ENCODE results near the gene SNX30.
A peak's percentile ranks its signal among the peaks of the same experiment; 100 is the strongest.

The SNX30 gene

DNA sequence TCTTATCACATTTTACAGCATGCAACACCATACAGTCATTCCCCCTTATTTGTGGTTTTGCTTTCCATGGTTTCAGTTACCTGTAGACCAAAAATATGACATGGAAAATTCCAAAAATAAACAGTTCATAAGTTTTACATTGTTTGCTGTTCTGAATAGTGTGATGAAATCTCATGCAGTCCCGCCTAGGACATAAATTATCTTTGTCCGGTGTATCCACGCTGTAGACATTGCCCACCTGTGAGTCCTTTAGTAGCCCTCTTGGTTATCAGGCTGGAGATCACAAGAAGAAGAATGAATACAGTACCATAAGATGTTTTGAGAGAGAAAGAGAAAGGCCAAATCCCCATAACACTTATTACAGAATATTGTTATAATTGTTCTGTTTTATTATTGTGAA is 72.1 kb downstream of the SNX30 start:
- DNase-seq (ENCODE audit: low spot score): no peak

DNA sequence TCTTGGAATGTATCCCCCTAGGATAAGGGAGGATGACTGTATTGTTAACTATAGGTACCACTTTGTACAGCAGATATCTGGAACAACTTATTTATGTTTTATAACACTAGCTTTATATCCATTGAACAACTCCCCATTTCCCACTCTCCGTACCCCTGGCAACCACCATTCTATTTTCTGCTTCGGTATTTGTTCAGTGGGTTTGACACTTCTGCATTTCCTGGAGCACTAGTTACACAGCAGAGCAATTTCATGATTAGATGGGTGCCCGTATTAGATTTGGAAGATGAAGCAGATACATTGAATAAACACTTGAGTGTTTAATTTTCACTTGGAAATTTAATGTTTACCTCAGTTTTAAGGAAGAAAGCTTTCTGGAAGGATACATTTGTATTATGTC is 72.7 kb downstream of the SNX30 start:
- no peak for DNase-seq (ENCODE audit: low spot score)

- no peak for DNase-seq (ENCODE audit: low spot score)
Observed at GRCh38 chr9:112831281-112831851, 80.8 kb downstream of the SNX30 start.

DNA sequence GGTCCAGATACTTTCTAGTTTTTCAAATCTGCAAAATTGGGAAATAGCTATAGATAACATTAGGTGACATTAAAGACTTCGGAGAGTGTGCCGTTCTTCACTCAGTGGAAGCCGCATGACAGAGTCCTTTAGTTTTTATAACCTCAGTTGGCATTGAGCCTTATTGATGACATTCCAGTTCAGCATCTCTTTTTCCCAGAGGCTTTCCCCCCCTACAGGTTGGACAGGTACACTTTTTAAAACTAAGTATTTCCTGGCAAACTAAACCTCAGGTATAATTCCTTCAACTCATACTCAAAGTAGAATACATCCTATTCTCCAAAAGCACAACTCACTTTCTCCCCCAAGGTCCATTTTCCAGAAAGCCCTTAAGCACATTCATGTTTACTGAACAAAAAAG is 81.4 kb downstream of the SNX30 start:
- DNase-seq (ENCODE audit: low spot score): no peak

DNA sequence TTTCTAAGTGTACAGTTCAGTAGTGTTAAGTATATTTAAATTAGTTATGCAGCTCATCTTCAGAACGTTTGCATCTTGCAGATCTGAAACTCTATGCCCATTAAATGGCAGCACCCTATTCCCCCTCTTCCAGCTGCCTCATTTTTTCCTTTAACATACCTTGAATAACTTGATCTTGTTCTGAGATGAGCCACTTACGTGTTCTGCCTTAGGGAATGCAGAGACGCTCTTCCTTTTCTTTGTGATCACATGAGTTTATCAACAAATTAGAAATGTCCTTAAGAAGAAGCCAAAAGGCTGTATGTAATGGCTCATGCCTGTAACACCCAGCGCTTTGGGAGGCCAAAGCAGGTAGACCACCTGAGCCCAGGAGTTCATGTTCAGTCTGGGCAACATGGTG is 82.5 kb downstream of the SNX30 start:
- DNase-seq (ENCODE audit: low spot score): no peak

DNA sequence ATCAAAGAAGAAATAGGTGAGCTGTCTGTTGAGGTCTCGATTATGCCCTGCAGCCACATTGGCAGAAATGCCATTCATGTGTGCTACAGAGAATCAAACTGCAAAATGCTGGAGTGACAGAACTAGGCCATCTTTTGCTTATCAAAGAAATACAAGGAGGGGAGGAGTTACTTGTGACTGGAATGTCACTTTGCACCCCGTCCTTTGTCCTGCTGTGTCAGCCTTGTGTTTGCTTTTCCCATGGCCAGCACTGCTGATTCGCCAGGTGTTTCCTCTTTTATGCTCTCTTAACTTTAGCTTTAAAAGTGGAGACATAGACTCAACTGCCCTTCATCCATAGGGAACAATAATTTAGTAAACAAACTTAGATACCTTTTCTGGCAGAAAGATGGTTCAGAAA is 85.8 kb downstream of the SNX30 start:
- no peak for DNase-seq (ENCODE audit: low spot score)

DNA sequence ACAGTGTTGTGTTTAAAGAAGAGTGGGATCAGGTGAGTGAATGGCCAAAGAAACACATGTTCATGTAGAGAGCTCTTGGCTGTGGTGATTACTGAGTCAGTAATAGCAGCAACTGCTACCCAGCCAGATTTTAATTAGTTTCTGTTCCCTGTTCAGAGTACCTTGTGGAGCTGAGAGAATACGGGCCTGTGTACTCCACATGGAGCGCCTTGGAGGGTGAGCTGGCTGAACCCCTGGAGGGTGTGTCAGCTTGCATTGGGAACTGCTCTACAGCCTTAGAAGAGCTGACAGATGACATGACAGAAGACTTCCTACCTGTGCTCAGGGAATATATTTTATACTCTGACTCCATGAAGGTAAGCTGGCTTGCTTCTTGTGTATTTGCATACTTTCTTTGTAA is 87.8 kb downstream of the SNX30 start:
- DNase-seq (ENCODE audit: low spot score): no peak

- no peak for DNase-seq (ENCODE audit: low spot score)
Observed at GRCh38 chr9:112839331-112839730, 88.8 kb downstream of the SNX30 start.

GRCh38 chr9:112841261-112841660 is 90.7 kb downstream of the SNX30 start:
- DNase-seq (ENCODE audit: low spot score): no peak

- no peak for DNase-seq (ENCODE audit: low spot score)
Observed at GRCh38 chr9:112842555-112842954, 92.0 kb downstream of the SNX30 start.

DNA sequence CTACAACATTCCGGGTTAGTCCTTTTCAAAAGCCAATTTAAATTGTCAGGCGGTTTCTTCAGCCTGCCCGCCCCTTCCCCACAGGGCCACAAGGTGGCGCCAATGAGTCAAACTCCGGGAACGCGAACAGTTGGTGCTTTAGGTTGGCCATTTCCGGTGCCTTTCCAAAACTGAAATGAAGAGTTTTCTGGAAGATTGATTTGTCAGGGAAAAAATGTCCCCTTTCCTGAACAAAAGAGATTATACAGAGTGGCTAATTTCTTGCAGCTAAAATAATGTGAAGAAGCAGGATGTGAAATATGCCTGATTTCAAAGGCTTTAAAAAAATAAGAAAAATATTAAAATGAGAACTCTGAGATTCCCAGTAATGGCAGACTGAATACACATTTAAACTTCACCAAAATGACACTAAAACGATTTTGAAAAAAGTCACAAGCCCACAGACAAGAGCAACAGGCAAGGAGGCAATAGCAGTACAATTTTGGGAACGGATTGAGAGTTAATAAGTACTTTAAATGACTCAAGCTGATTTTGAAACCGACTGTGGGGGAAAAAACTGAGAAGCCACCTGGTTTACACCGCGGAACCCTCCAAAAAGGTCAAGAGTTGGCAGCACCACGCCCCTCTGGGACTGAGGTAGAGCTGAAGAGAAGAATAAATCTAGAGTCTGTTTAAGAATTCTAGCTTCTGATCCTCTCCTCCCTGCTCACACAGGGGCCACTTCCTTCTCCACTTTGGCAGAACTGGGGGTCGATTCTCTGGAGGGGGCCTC is 94.4 kb downstream of the SNX30 start:
- DNase-seq (ENCODE audit: low spot score): peak; percentile 69

DNA sequence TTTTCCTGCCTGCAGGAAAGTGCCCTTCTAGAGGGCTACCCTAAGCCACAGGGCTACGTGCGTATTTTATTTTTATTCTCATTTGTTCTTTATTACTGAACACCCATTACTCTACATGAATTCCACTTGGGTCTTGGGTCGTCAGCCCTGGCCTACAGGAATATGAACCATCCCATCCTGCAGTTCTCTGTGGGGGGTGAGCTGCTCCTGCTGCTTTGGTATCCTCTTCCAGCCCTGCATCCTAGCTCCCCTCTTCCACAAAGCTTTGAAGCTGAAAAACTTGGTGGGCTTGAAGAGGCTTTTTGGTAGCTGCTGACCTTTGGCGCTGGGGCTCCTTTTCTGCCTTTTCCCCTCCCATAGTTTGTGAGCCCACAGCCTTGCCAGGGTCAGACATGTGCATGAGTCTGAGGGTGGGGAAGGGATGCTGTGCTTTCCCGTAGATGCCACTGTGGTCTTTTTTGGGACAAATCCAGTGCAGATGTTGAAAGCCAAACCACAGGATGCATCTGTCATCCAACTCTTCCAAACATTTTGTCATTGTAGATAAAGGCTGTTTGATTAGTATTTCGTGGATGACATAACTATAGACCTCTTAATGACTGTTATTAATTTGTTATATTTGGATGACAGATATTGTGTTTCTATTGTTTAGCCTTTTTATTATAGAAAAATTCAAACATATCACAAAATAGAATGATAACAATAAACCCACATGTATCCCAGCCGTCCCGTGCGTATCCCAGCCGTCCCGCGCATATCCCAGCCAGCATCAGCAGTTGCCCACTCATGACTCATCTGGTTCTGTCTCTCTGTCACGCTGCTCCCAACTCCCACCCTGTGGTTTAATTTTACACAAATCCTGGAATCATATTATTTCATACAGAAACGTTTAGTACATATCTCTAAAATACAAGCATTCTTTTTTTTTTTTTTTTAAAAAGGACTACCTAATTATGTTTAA is 96.2 kb downstream of the SNX30 start:
- DNase-seq (ENCODE audit: low spot score): no peak

GRCh38 chr9:112848316-112849151 is 98.0 kb downstream of the SNX30 start:
- no peak for DNase-seq (ENCODE audit: low spot score)

DNA sequence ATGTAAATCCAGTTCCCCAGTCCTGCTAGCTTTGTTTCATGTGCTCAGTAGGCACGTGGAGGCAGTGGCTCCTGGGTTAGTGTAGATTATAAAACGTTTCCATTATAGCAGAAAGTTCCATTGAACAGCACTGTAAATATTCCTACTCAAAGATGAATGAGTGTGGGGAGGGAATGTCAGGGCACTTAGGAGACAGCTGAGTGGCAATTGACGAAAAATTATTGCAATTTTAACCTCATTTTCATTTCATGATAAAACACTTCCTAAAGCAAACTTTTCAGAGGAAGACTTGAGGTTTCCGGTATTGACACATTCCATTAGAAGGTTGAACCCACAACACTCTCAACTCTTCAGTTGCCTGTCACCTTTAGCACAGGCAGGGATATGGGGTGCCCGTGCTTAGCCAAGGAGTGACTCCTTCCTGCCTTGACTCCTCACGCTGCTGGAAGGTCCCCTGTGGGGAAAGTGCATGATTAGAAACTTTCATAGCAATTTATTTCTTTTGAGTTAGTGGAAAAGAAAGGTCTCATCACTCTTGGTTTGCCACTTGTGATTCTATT is 98.9 kb downstream of the SNX30 start:
- no peak for DNase-seq (ENCODE audit: low spot score)

- DNase-seq (ENCODE audit: low spot score): no peak
Observed at GRCh38 chr9:112850840-112851239, 100.3 kb downstream of the SNX30 start.

DNA sequence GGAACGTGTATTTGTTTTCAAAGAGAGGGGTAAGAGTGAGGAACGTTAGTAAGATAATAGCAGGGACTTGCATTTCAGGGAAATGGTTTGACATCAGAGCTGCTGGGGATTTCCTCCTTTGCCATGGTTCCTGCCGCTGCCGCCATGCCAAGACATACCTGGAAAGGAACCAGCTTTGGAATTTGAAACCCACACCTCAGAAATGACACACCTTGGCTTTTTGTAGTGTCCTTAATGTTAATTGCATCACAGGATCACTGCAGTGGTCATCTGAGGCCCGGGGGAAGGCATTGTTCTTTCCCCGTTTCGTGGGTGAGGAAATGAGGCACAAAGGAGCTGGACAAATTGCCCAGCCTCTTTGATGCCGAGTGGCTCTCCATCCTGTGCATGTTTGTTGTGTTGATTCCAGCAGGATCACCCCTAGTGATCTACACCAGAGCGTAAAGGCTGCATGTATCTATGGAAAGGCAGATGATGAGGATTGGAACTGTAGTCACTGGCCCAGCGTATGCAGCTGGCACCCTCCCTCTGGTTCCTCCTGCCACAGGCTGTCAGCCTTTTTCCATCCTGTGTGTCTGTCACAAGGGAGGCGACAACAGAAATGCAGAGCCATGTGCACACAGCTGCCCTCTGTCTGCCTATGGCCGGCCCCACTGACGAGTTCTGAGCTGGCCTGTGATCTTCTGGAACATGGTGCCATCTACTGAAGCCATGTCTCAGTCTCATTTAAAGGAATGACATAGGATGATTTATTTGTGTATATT is 102.4 kb downstream of the SNX30 start:
- no peak for DNase-seq (ENCODE audit: low spot score)

DNA sequence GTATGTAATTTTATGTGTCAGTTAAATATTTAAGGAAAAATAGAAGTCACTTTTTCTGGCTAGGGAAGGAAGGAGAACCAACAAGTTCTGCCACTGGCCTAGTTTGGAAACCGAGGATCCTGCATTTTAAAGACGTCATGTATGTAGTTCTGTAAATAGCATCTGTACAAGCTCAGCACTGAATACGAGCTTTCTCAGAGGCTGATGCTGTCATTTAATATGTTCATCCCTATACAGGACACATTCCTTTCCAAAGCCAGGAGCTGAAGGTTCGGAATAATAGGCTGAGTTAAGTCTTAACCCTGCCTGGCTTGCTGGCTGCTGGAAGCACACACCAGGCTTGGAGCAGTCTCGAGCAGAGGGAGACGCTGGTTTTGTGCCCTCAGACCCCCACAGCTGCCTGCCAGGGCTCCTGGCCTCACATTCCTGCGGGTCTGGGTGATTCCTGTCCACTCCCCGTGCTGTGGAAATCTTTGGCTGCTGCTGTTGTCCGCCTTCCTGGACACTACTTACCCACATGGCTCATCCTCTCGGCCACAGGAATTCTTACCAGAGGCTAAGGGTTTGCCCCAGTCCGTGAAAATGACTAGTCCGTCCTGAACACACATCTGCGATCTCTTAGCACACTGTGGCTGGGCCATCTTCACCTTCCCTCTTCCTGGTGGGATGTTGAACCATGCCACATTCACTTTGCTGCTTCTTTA is 103.5 kb downstream of the SNX30 start:
- no peak for DNase-seq (ENCODE audit: low spot score)

GRCh38 chr9:112854657-112855056 is 104.1 kb downstream of the SNX30 start:
- DNase-seq (ENCODE audit: low spot score): no peak

DNA sequence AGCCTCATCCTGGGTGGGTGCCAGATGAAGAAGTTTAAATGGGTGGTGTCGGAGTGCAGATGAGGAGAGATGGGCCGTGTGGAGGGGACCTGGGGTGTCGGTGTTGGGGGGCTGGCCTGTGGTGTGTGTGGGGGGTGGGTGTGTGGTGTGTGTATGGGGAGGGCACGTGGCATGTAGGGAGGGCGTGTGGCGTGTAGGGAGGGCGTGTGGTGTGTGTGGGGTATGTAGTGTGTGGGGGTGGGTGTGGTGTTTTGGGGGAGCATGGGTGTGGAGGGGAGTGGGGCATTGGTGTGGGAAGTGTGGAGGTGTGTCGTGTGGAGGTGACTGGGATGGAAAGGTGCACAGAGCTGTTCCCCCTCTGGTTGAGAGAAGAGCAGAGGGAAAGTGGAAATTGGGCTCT is 105.6 kb downstream of the SNX30 start:
- no peak for DNase-seq (ENCODE audit: low spot score)

DNA sequence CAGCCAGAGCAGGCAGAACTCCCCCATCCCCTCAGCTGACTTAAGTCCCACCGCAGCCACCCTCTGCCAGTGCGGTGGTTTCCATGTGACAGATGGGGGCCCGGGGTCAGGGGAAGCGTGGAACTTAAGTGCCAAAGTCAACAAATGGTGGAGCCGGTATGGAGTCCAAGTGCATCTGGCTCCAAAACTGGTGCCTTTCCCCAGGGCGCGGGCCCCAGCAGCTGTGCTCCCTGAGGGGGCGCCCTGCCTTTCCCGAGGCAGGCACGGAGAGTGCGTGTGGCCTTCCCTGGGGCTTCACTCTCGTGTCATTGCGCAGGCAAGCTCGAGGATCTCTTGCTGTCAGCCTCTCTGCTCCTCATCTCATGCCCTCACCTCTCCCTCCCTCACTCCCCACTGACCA is 106.3 kb downstream of the SNX30 start:
- DNase-seq (ENCODE audit: low spot score): no peak

Data from hematopoietic multipotent progenitor cell treated with erythropoietin and hydrocortisone succinate and interleukin-3 and kit ligand, for 17 days (in vitro differentiated cells).